HG03060 (cell line): ENCODE data around the gene HIF1A.
"Not testable (repeated sequence)": the region's sequence is repeated elsewhere in the genome, so short reads cannot be mapped to it uniquely, and the experiment has no call there.

Source experiments
- ATAC-seq: cut with Tn5 transposase; IDR thresholded peaks from one replicate; pipeline ENCODE4 v1.9.1; 2021; ENCODE audit warnings: low read depth, moderate number of reproducible peaks; ENCODE audit not compliant: unreplicated experiment

The HIF1A gene

GRCh38 chr14:61694830-61695694, at the start of gene HIF1A:
Gene HIF1A, plus strand, starts transcription at chr14:61695513. Its CDS starts 292 bp downstream, at chr14:61695805.
- ATAC-seq: peak; percentile 76

DNA sequence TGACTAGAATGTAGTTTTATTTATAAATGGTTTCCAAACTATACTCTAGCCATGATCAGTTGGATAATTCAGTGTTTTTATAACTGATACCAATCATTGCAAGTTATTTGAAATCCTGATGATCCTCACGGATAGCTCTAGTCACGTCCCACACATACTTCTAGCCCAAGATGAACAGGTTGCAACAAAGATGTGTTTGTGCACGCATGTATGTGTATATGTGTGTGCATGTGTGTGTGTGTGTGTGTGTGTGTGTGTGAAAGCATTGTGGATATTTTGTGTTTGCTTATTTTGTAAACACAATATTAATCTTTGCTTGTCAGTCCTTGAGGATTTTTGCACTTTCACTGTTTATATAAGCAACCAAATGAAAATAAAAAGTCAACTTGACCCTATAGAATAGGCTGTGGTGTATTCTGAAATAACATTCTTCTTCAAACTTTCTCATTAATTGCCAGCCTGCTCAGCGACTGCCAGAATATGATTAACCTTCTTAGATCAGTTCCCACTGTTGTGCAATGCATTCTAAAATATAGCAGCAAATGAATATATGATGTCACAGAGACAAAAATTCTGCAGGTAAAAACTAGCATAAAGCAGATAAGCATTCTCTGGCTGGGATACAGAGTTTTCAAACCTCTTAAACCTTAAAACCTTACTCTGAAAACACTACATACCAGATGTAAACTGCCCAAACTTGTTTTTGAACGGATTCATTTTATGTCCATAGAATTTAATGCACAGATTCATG, 48.8 kb upstream of the HIF1A start:
- no peak for ATAC-seq

- ATAC-seq: no peak
These were observed 47.6 kb upstream of the HIF1A start for GRCh38 chr14:61647704-61648103.

DNA sequence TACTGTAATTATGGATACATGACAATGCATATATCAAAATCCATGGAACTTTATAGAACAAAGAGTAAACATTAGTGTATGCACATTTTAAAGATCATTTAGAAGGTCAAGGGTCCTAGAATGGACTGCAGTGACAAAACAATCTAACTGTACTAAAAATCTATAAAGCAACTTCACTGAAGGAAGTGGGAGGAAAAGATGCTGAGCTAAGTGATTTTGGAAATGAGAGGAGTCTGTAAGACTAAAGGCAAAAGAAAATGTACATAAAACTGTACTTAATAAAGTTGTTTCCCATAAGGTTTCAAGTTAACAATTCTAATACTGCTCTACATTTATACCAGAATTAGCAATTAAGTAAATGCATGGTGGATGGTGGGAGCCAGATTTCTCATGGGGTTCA, 46.9 kb upstream of the HIF1A start:
- no peak for ATAC-seq

DNA sequence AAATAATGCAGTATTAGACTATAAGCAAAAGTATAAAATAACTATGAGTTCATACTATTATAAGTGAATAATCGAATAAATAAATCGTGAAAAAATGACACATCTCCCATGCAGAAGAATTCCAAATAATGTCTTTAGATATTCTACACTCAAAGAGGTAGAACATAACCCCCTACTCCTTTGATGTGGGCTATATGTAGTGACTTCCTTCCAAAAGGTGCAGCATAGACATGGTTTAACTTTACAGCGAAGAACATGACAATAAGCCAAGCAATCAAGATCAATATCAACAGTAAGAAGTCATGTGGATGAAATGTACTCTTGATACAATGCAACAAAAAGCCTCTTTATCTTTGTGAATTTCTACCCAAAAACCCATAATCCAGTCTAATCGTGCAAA, 46.0 kb upstream of the HIF1A start:
- no peak for ATAC-seq

DNA sequence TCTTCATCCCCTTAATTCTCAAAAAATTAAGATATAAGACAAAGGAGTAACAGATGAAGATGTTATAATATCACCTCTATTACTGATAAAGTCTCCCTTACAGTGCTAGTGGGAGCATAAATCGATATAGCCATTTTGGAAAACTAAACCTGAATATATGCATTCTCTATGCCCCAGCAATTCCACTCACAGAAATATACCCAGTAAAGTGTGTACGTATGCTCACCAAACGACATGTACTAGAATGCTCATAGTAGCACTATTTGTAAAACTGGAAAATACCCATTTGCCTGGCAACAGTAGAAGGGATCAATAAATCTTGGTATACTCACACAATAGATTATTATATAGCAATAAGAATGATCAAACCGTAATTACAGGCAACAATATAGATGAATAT, 44.0 kb upstream of the HIF1A start:
- ATAC-seq: no peak

GRCh38 chr14:61652526-61653262, 42.6 kb upstream of the HIF1A start:
- no peak for ATAC-seq

DNA sequence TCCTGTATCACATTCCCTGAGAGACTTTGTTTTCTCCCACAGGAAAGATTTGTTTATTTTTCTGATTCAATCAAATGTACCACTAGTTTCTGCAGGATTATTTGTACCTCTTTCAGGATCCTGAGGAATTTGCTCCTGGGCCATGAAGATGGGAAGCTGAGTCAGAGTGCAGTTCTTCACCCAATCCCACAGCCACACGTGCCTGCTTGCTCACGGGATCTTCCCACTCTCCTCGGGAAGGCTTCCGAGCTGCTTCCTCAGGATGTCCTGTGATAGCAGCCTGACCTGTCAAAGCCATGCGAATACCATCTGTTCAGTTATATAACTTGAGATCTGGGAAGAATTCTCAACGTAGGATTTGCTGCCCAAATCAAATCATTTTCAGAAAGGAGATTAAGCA, 41.8 kb upstream of the HIF1A start:
- no peak for ATAC-seq

DNA sequence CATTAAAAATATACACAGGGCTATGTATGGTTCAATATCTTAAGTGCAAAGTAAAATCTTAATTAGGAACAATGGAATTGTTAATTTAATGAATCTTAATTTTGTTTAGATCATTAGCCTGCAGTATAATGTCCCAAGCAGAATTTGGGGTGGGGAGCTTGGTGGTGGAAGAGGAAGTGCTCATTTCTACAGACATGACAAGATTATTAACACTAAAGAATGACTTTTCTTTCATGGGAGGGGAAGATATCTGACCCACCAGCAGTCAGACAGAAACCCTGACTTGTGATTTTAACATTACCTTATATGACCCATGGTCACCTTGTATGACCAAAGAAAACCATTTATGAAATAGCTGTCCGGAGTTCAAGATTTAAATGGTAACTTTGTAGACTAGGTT, 41.3 kb upstream of the HIF1A start:
- no peak for ATAC-seq

GRCh38 chr14:61655777-61656176, 39.5 kb upstream of the HIF1A start:
- no peak for ATAC-seq

GRCh38 chr14:61656341-61656740, 39.0 kb upstream of the HIF1A start:
- no peak for ATAC-seq

- not testable (repeated sequence) for ATAC-seq
These were observed 37.2 kb upstream of the HIF1A start for GRCh38 chr14:61658111-61658510.

DNA sequence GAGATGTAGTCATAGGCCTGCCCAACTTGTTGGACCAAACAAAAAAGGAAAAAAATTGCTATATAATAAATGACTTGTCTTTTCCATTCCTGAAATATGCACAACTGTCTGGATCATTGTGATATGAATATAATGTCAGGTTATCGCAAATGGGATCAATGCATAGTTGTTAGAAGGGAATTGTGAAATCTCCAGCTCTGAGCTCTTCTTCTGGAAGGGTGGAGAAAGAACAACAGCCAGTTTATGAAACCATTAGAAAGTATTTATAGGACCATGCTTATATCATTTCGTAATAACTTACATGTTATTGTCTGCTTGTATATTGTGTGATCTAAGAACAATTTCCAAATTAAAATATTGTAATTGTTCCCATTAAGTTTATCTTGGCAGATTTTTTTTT, 35.7 kb upstream of the HIF1A start:
- ATAC-seq: no peak

DNA sequence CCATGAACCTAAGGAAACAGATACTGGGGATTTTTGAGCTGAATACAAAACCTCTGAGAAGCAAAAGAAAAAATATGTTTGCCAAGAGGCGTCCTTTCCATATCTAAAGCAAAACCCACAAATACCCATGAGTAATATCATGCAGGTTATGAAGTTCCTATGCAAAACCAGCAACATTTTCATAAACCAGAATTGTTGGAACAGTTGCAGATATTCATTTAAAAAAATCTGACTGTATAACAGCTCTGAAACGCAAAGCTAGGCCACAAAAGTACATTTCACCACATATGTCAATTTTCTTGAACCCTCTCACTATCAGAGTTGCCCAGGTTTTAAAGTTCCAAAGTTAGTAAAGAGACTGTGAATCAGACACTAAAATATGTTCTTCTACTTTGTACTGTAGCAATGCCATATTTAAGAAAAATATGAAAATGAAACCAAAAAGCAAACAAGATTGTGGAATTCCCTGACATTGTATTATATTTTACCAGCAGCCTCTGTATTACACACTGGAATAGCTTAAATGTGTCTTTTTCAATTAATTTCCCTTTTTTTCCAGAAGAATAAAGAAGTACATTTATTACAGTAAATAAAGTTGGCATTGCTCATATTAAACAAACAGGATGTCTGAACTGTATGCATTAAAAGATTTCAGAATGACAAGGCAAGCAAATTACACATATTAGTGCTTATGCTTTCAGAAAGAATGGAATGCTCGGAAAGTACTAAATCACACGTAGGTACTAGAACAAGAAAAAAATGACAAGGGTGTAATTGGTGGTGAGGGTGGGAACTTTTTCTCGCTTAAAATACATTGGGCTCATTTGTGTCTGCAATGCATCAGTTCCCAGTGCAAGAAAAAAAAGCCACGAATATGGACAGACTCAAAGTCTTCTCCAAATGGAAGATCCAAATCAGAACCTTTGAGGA, 33.6 kb upstream of the HIF1A start:
- peak; percentile 20 for ATAC-seq

- peak; percentile 82 for ATAC-seq
These were observed 32.6 kb upstream of the HIF1A start for GRCh38 chr14:61662437-61663311.

DNA sequence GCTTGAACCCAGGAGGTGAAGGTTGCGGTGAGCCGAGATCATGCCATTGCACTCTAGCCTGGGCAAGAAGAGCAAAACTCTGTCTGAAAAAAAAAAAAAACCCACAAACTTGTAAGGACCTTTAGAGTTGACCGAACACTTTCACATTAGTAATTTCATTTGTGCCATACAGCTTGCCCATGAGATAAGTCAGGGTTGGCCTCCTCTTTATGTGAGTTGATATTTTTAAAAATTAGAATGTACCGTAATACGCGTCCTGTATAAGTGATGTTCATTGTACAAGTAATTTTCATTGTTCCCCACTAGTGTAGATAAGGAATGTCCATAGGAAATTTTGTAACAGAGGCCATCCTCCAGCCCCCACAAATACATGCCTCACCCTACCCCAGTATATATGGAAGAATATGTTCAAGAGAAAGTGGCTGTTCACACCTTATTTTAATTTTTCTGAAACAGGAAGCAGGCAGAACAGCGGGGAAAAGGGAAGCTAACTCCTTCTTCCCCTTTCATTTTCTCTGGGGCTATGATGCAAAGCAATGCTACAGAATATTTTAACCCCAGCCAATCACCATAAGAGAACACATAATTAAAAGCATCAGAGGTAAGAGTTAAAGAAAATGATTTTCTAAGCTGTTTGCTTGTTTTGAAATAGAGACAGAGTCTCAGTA, 31.9 kb upstream of the HIF1A start:
- ATAC-seq: no peak

DNA sequence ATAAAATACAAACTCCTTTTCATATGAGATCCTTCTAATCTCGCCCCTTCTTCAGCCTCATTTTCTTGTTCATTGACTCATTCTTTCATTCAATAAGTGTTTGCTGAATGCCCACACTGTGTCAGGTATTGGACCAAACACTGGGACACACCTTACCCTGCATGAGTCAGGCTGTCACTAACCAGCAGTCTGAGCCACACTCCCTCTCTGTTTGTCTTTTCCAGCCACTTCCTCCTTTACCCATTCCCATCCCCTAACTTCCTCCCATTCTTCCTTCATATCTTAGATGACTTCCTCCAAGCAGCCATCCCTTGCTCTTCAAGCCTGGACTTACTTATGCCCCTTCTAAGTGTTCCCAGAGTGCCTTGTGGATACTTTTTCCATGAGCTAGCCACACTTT, 27.0 kb upstream of the HIF1A start:
- no peak for ATAC-seq

- no peak for ATAC-seq
These were observed 24.7 kb upstream of the HIF1A start for GRCh38 chr14:61670576-61670975.

- no peak for ATAC-seq
These were observed 24.2 kb upstream of the HIF1A start for GRCh38 chr14:61671082-61671481.
